Karpas-422 (cell line): ENCODE results near the gene GCFC2. TPM values are rescaled to one million over a fixed set of nuclear protein-coding genes. Genes with fewer than 3 reads are reported as not detected.

Experiments used
- DNase-seq: peaks from one replicate; pipeline ENCODE4 v3.0.0-alpha.2; 2015
- H2AFZ ChIP-seq: fragments of 200-600 bp; sonication (generic); 2 replicates; pipeline ENCODE4 v1.6.1; 2014; ENCODE audit warnings: antibody characterized with exemption, low read length, mixed read lengths
- H3K27ac ChIP-seq: fragments of 200-600 bp; sonication (generic); 2 replicates; pipeline ENCODE4 v1.5.1; 2014; ENCODE audit warnings: mild to moderate bottlenecking, low read length, moderate library complexity
- H3K27me3 ChIP-seq: fragments of 200-600 bp; sonication (generic); 2 replicates; pipeline ENCODE4 v1.6.1; 2014; ENCODE audit warnings: low read length, mixed read lengths
- H3K36me3 ChIP-seq: fragments of 200-600 bp; sonication (generic); 2 replicates; pipeline ENCODE4 v1.6.1; 2014; ENCODE audit warnings: low read length, mixed read lengths; ENCODE audit not compliant: insufficient read depth
- H3K4me1 ChIP-seq: fragments of 200-600 bp; sonication (generic); 2 replicates; pipeline ENCODE4 v1.6.1; 2014; ENCODE audit warnings: mild to moderate bottlenecking, low read length, mixed read lengths
- H3K4me2 ChIP-seq: fragments of 200-600 bp; sonication (generic); 2 replicates; pipeline ENCODE4 v1.6.1; 2014; ENCODE audit warnings: low read length, low read depth, mild to moderate bottlenecking; ENCODE audit not compliant: poor library complexity, severe bottlenecking
- H3K4me3 ChIP-seq: fragments of 200-600 bp; sonication (generic); 2 replicates; pipeline ENCODE4 v1.5.1; 2014; ENCODE audit warnings: mild to moderate bottlenecking, antibody characterized with exemption, low read length, mixed read lengths
- H3K79me2 ChIP-seq: fragments of 200-600 bp; sonication (generic); 2 replicates; pipeline ENCODE4 v1.6.1; 2014; ENCODE audit warnings: mild to moderate bottlenecking, low read length, mixed read lengths
- H3K9ac ChIP-seq: fragments of 200-600 bp; sonication (generic); 2 replicates; pipeline ENCODE4 v1.6.0; 2014; ENCODE audit warnings: low read length
- H3K9me2 ChIP-seq: fragments of 200-600 bp; sonication (generic), shearing (Covaris generic); replicated peaks from 2 replicates; pipeline ENCODE4 v1.6.0; 2014; ENCODE audit warnings: mild to moderate bottlenecking, low read length, moderate library complexity; ENCODE audit not compliant: insufficient read depth
- H3K9me3 ChIP-seq: fragments of 300-700, 200-600 bp; sonication (generic); 2 replicates; pipeline ENCODE4 v1.6.1; 2014; ENCODE audit warnings: low read length, mixed read lengths
- H4K20me1 ChIP-seq: fragments of 200-600 bp; sonication (generic); 2 replicates; pipeline ENCODE4 v1.6.1; 2014; ENCODE audit warnings: mild to moderate bottlenecking, antibody characterized with exemption, low read length, low read depth; ENCODE audit not compliant: insufficient read depth
- total RNA-seq: library from RNA; depleted of rRNA; stranded (reverse); fragments of >200 nt; shearing (Covaris generic); gene quantifications from 2 replicates; pipeline ENCODE4 v1.2.3, GENCODE V29; 2014; ENCODE audit warnings: low replicate concordance

The GCFC2 gene
- total RNA-seq, 1 experiment from 2014 or later = 108 TPM

DNA sequence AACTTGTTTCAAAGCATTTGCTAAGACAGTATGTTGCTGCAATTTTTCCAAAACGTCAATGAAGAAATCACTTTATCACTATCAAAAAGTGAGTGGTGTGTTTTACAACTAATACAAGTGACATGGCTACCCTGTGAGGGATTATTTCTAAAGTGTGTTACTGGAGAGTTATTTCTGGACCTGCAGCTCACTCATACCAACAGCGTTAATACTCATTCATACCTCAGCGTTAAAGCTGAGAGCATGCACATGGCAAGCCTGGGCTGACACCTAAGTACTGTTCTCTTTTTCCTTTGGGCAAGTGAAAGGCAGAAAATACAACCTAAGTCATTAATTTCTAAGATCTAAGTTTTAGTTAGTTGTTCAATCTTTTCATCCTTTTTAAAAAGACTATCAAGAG is 77.1 kb downstream of the GCFC2 start:
- Histone ChIP-seq H3K27ac (no peak overlapping the region), H3K9ac (no peak overlapping the region), H3K9me3 (no peaks in the 10 kb centered on the region), H3K4me3 (no peak overlapping the region), H3K9me2 (no peaks in the 10 kb centered on the region), H3K79me2 (no peaks in the 10 kb centered on the region), H3K4me2 (no peak overlapping the region), H2AFZ (no peak overlapping the region), H4K20me1 (no peaks in the 10 kb centered on the region), H3K4me1 (no peaks in the 10 kb centered on the region), H3K27me3 (no peaks in the 10 kb centered on the region), H3K36me3 (no peaks in the 10 kb centered on the region)
- DNase-seq = no peak

DNA sequence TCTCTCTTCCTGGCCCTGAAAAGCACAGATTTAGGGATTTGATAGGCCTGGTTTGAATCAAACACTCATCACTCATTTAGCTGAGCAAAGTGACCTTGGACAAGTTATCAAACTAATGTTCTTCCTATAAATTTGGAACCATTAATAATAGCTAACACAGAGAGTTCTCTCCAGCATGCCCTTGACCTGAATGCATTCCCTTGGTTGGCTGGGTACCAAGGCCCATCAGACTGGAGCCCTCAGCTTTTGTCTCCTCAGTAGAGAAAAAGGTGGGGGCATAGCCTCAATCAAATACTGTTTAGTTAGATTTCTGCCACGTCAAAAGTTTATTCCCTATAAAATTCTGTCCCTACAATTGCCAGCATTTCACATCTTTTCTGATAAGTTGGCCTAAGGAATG is 77.9 kb downstream of the GCFC2 start:
- no peak overlapping the region for H3K4me2 ChIP-seq
- H3K27me3 ChIP-seq = no peaks in the 10 kb centered on the region
- DNase-seq = no peak
- H2AFZ ChIP-seq = no peak overlapping the region
- H3K4me3 ChIP-seq = no peak overlapping the region
- no peaks in the 10 kb centered on the region for H3K4me1 ChIP-seq
- no peaks in the 10 kb centered on the region for H4K20me1 ChIP-seq
- no peaks in the 10 kb centered on the region for H3K36me3 ChIP-seq
- no peak overlapping the region for H3K27ac ChIP-seq
- no peaks in the 10 kb centered on the region for H3K9me2 ChIP-seq
- no peaks in the 10 kb centered on the region for H3K79me2 ChIP-seq
- no peak overlapping the region for H3K9ac ChIP-seq
- no peaks in the 10 kb centered on the region for H3K9me3 ChIP-seq

DNA sequence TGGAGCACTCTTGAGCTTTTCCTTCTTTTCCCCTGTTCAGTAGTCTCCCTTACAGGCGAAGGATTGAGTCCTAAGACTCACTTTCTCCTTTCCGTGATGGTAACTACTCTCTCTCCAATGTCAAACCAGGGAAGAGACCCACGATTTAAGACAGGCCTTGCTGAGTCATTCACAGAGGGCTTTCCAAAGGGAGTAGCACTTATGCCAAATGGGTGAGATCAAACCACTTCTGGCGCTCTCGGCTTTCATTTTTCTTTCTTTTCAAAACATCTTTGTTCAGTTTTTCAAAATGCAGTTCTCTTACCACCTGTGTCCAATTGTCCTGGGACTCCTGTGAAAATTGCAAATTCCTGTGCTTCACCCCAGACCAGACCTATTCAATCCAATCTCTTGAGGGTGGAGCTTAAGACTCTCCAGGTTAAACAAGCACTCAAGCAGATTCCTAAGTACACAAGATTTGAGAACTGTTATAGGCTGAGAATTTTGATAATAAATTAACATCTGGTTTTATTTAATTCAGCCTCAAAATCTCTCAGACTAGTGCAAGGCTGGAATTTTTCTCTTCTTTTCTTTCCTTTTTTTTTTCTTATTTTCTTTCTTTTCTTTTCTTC is 78.5 kb downstream of the GCFC2 start:
- H4K20me1 ChIP-seq = no peaks in the 10 kb centered on the region
- no peak overlapping the region for H3K9ac ChIP-seq
- H3K79me2 ChIP-seq = no peaks in the 10 kb centered on the region
- no peaks in the 10 kb centered on the region for H3K9me2 ChIP-seq
- H3K4me1 ChIP-seq = no peaks in the 10 kb centered on the region
- no peak overlapping the region for H2AFZ ChIP-seq
- no peak overlapping the region for H3K27ac ChIP-seq
- no peak overlapping the region for H3K4me2 ChIP-seq
- no peaks in the 10 kb centered on the region for H3K27me3 ChIP-seq
- no peaks in the 10 kb centered on the region for H3K9me3 ChIP-seq
- H3K4me3 ChIP-seq = no peak overlapping the region
- DNase-seq = no peak
- no peaks in the 10 kb centered on the region for H3K36me3 ChIP-seq

DNA sequence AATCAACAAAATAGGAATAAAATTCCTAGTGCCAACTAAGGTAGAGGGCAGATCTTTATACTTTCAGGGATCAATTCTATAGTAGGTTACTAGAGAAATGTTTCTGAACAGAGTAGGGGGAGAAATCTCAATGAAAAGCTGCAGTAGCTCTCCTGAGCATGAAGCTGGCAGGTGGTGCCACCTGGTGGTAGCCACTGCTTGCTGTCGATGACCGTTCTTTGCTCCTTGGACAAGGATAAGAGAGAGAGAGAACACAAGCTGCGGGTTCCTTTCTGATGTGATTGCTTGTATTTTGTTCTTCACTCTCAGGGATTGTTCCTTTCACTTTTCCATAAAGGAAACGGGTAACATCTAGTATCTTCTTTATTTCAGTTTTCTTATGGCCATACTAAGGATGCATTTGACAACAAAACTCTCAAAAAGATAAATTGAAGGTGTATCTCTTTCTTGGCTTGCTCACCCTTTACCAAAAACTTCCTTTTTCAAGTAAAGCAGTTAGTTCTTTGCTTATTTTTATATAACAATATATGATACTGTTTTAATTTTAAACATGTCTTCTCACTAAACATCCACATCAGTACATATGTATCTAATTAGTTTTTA is 82.7 kb downstream of the GCFC2 start:
- Histone ChIP-seq H3K79me2 (no peaks in the 10 kb centered on the region), H3K4me1 (no peaks in the 10 kb centered on the region), H3K27ac (no peak overlapping the region), H3K9me2 (no peaks in the 10 kb centered on the region), H3K36me3 (no peaks in the 10 kb centered on the region), H3K4me3 (no peak overlapping the region), H3K4me2 (no peak overlapping the region), H3K9ac (no peak overlapping the region), H4K20me1 (no peaks in the 10 kb centered on the region), H2AFZ (no peak overlapping the region), H3K27me3 (no peaks in the 10 kb centered on the region), H3K9me3 (no peaks in the 10 kb centered on the region)
- peak; percentile 90 for DNase-seq

DNA sequence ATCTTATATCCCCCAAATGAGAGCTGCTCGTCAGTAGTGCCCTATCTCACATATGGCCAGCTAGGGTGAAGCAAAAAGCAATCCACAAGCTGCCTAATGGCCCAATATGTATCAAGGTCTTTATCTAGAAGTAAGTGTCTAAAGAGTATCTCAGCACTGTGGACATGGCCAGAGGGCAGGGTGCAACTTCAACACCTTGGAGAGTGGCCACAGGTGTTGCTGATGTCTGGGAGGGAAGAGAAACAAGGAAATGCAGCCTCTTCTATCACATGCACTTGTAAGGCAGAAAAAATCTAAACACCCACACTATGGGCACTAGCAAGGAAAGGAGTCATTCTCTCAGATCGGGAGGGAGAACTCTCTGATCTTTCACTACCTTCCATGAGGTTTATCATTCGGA is 87.8 kb downstream of the GCFC2 start:
- H3K9me2 ChIP-seq = no peaks in the 10 kb centered on the region
- DNase-seq = no peak
- no peaks in the 10 kb centered on the region for H3K79me2 ChIP-seq
- no peak overlapping the region for H3K9ac ChIP-seq
- no peak overlapping the region for H3K27ac ChIP-seq
- H3K4me1 ChIP-seq = no peaks in the 10 kb centered on the region
- no peaks in the 10 kb centered on the region for H3K27me3 ChIP-seq
- no peaks in the 10 kb centered on the region for H3K9me3 ChIP-seq
- no peaks in the 10 kb centered on the region for H3K36me3 ChIP-seq
- no peak overlapping the region for H3K4me2 ChIP-seq
- H2AFZ ChIP-seq = no peak overlapping the region
- no peak overlapping the region for H3K4me3 ChIP-seq
- no peaks in the 10 kb centered on the region for H4K20me1 ChIP-seq

DNA sequence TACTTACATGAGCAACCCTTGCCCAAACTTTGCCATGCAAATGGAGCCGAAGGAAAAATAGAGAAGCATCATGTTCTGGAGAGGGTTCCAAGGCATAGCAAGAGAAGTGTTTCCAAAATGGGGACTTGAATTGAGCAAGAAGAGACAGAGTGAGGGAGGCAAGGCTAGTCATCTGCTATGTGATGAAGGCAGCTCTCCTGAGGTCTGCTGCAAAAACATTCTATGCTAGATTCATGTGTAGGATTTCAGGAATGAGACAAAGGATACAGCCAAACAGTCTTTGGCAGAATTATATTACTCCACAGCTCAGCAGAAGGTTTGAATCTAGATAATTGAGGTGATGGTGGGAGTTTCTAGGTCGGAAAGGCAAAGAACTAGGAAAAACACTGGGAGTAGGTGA is 88.2 kb downstream of the GCFC2 start:
- no peaks in the 10 kb centered on the region for H3K79me2 ChIP-seq
- H3K4me3 ChIP-seq = no peak overlapping the region
- no peak for DNase-seq
- no peak overlapping the region for H3K27ac ChIP-seq
- no peak overlapping the region for H3K9ac ChIP-seq
- no peaks in the 10 kb centered on the region for H3K4me1 ChIP-seq
- no peaks in the 10 kb centered on the region for H4K20me1 ChIP-seq
- no peak overlapping the region for H3K4me2 ChIP-seq
- no peaks in the 10 kb centered on the region for H3K9me3 ChIP-seq
- H3K9me2 ChIP-seq = no peaks in the 10 kb centered on the region
- no peaks in the 10 kb centered on the region for H3K27me3 ChIP-seq
- H3K36me3 ChIP-seq = no peaks in the 10 kb centered on the region
- no peak overlapping the region for H2AFZ ChIP-seq

DNA sequence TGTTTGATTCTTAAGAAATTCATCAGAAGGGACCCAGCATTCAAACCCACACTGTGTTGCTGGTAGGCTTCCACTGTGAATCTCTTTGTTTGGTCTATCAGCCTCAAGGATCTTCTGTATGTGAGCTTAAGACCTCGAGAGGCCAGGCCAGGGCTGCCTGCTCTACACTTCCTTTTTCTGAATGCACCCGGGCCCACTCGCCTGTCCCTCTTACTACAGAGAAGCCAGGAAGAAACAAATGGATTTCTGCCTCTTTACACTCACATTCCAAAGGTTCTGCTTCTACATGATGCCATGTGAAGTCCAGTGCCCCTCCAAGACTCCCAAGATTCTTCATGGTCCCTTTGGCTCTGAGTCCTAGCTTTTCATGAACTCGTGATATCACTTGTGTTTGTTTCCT is 89.5 kb downstream of the GCFC2 start:
- Histone ChIP-seq H3K79me2 (no peaks in the 10 kb centered on the region), H3K4me1 (no peaks in the 10 kb centered on the region), H2AFZ (no peak overlapping the region), H3K9ac (no peak overlapping the region), H3K4me2 (no peak overlapping the region), H3K9me3 (no peaks in the 10 kb centered on the region), H3K9me2 (no peaks in the 10 kb centered on the region), H3K36me3 (no peaks in the 10 kb centered on the region), H3K4me3 (no peak overlapping the region), H4K20me1 (no peaks in the 10 kb centered on the region), H3K27me3 (no peaks in the 10 kb centered on the region), H3K27ac (no peak overlapping the region)
- DNase-seq = no peak

DNA sequence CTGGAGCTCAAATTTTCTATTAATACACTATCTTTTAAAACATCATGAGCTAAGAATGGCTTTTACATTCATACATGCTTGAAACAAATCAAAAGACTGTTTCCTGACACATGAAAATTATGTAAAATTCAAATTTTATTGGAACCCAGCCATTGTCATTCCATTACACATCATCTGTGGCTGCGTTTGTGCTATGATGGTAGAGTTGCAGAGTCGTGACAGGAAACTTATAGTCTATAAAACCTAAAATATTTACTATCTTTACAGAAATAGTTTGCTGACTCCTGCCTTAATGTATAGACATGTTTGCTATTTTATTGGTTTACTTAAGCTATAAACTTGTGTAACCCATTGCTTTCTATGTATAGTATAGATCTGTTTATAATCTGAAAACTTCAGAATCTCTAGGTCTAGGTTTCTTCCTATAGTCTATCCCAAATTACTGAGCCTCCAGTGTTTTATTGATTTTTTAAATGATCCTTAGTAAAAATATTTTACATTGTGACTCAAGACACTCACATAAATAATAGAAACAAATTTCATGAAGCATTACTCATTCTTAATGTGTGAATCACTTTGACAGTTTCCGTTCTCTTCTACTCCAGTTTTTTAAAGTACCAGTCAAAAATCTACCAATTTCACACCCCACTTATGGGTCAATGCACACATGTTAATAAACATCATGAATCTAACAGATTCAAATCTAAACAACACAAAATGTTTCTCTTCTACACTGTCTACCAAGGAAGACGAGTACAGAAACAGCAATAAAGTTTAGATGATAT is 90.6 kb downstream of the GCFC2 start:
- Histone ChIP-seq H3K4me3 (no peak overlapping the region), H2AFZ (no peak overlapping the region), H3K9me2 (no peaks in the 10 kb centered on the region), H3K9ac (no peak overlapping the region), H4K20me1 (no peaks in the 10 kb centered on the region), H3K4me1 (no peaks in the 10 kb centered on the region), H3K27me3 (no peaks in the 10 kb centered on the region), H3K9me3 (no peaks in the 10 kb centered on the region), H3K36me3 (no peaks in the 10 kb centered on the region), H3K27ac (no peak overlapping the region), H3K4me2 (no peak overlapping the region), H3K79me2 (no peaks in the 10 kb centered on the region)
- DNase-seq = no peak
